SK-N-SH treated with all-trans-retinoic acid at 6 μM for 48 hours (cell line): ENCODE data around the gene PSD2.

Experiments used
- ATAC-seq: fragments of 200-7000 bp; cut with Tn5 transposase; 3 replicates; pipeline ENCODE4 v1.9.1; 2020; ENCODE audit warnings: mild to moderate bottlenecking, moderate library complexity
- ARNTL ChIP-seq: fragments of 450-650 bp; formaldehyde crosslinking; IDR thresholded peaks from 2 replicates; pipeline ENCODE4 v1.5.0; 2020; ENCODE audit warnings: low read depth, mild to moderate bottlenecking, moderate library complexity, borderline replicate concordance
- CSDC2 ChIP-seq: fragments of 250-450 bp; sonication (Bioruptor Pico); IDR thresholded peaks from 2 replicates; pipeline ENCODE4 v1.5.0; 2020; ENCODE audit warnings: mild to moderate bottlenecking, moderate library complexity
- ESRRG ChIP-seq: fragments of 250-450 bp; sonication (Bioruptor Pico); IDR thresholded peaks from 2 replicates; pipeline ENCODE4 v1.6.1; 2021; ENCODE audit warnings: mild to moderate bottlenecking
- GLIS3 ChIP-seq: fragments of 250-450 bp; sonication (Bioruptor Pico); IDR thresholded peaks from 2 replicates; pipeline ENCODE4 v1.5.0; 2020; ENCODE audit warnings: mild to moderate bottlenecking, moderate library complexity
- ISL1 ChIP-seq: fragments of 250-450 bp; sonication (Bioruptor Pico); IDR thresholded peaks from 2 replicates; pipeline ENCODE4 v2.1.2; 2022; ENCODE audit warnings: mild to moderate bottlenecking, moderate library complexity
- PPARA ChIP-seq: fragments of 250-450 bp; sonication (Bioruptor Pico); IDR thresholded peaks from 2 replicates; pipeline ENCODE4 v1.5.0; 2020; ENCODE audit warnings: mild to moderate bottlenecking, borderline replicate concordance
- RARB ChIP-seq: fragments of 250-450 bp; sonication (Bioruptor Pico); IDR thresholded peaks from 2 replicates; pipeline ENCODE4 v1.8.0; 2021; ENCODE audit warnings: mild to moderate bottlenecking, moderate library complexity
- SNAI2 ChIP-seq: fragments of 250-450 bp; sonication (Bioruptor Pico); IDR thresholded peaks from 2 replicates; pipeline ENCODE4 v1.5.0; 2020; ENCODE audit warnings: mild to moderate bottlenecking, moderate library complexity
- TCF4 ChIP-seq: fragments of 250-450 bp; sonication (Bioruptor Pico); IDR thresholded peaks from 2 replicates; pipeline ENCODE4 v1.8.0; 2021; ENCODE audit warnings: mild to moderate bottlenecking, moderate library complexity, borderline replicate concordance
- TOX ChIP-seq: fragments of 250-450 bp; sonication (Bioruptor Pico); IDR thresholded peaks from 2 replicates; pipeline ENCODE4 v1.8.0; 2021; ENCODE audit warnings: mild to moderate bottlenecking, moderate library complexity, borderline replicate concordance
- ZFP3 ChIP-seq: fragments of 250-450 bp; sonication (Bioruptor Pico); IDR thresholded peaks from 2 replicates; pipeline ENCODE4 v1.5.0; 2020; ENCODE audit warnings: mild to moderate bottlenecking, moderate library complexity
- ZFP30 ChIP-seq: fragments of 450-650 bp; formaldehyde crosslinking; IDR thresholded peaks from 2 replicates; pipeline ENCODE4 v1.5.0; 2022; ENCODE audit warnings: mild to moderate bottlenecking, moderate library complexity
- ZNF565 ChIP-seq: fragments of 450-650 bp; formaldehyde crosslinking; conservative IDR thresholded peaks from 2 replicates; pipeline ENCODE4 v1.5.0; 2020; ENCODE audit warnings: low read depth, mild to moderate bottlenecking, moderate library complexity
- ZNF70 ChIP-seq: fragments of 450-650 bp; formaldehyde crosslinking; IDR thresholded peaks from 2 replicates; pipeline ENCODE4 v1.5.0; 2020; ENCODE audit warnings: mild to moderate bottlenecking, moderate library complexity
- ZNF8 ChIP-seq: fragments of 450-650 bp; formaldehyde crosslinking; IDR thresholded peaks from 2 replicates; pipeline ENCODE4 v1.5.0; 2020; ENCODE audit warnings: mild to moderate bottlenecking, moderate library complexity
- TF ChIP-seq, protein P1 (sequence below): fragments of 250-450 bp; sonication (Bioruptor Pico); IDR thresholded peaks from 2 replicates; pipeline ENCODE4 v1.5.0; 2020; ENCODE audit warnings: mild to moderate bottlenecking, moderate library complexity
- TF ChIP-seq, protein P2 (sequence below): fragments of 250-450 bp; sonication (Bioruptor Pico); IDR thresholded peaks from 2 replicates; pipeline ENCODE4 v1.5.1; 2020; ENCODE audit warnings: low read depth, mild to moderate bottlenecking, moderate library complexity
- TF ChIP-seq, protein P3 (sequence below): fragments of 250-450 bp; sonication (Bioruptor Pico); IDR thresholded peaks from 2 replicates; pipeline ENCODE4 v1.5.1; 2021; ENCODE audit warnings: mild to moderate bottlenecking, moderate library complexity
- TF ChIP-seq, protein P4 (sequence below): fragments of 250-450 bp; sonication (Bioruptor Pico); IDR thresholded peaks from 2 replicates; pipeline ENCODE4 v1.8.0; 2021; ENCODE audit warnings: low read depth, mild to moderate bottlenecking, moderate library complexity, borderline replicate concordance

The PSD2 gene

DNA sequence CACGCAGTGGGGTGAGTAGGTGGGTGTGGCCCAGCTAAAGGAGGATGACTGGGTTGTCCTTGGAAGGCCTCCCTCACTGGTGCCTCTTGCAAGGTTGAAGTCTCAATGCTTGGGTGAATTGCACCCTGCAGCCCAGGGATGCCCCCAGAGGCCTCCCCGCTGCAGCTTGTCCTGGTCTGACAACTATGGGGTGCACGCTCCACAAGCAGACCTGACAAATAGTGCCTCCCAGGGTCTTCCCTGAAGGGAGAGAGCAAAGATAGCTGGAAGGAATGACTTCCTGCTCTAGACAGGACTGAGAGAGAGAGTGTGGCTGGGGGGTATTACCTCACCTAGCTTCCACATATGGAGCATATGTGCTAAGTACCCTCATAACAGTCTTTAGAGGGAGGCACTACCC is 1.7 kb downstream of the PSD2 start (continued):
- TF ChIP-seq, protein P1, sequence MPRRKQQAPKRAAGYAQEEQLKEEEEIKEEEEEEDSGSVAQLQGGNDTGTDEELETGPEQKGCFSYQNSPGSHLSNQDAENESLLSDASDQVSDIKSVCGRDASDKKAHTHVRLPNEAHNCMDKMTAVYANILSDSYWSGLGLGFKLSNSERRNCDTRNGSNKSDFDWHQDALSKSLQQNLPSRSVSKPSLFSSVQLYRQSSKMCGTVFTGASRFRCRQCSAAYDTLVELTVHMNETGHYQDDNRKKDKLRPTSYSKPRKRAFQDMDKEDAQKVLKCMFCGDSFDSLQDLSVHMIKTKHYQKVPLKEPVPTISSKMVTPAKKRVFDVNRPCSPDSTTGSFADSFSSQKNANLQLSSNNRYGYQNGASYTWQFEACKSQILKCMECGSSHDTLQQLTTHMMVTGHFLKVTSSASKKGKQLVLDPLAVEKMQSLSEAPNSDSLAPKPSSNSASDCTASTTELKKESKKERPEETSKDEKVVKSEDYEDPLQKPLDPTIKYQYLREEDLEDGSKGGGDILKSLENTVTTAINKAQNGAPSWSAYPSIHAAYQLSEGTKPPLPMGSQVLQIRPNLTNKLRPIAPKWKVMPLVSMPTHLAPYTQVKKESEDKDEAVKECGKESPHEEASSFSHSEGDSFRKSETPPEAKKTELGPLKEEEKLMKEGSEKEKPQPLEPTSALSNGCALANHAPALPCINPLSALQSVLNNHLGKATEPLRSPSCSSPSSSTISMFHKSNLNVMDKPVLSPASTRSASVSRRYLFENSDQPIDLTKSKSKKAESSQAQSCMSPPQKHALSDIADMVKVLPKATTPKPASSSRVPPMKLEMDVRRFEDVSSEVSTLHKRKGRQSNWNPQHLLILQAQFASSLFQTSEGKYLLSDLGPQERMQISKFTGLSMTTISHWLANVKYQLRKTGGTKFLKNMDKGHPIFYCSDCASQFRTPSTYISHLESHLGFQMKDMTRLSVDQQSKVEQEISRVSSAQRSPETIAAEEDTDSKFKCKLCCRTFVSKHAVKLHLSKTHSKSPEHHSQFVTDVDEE (CRISPR knock-in tag) = no peak
- no peak for TF ChIP-seq PPARA (CRISPR knock-in tag)
- no peak for TF ChIP-seq ZNF8 (CRISPR knock-in tag)
- TF ChIP-seq, all 23 proteins: peak for 0

DNA sequence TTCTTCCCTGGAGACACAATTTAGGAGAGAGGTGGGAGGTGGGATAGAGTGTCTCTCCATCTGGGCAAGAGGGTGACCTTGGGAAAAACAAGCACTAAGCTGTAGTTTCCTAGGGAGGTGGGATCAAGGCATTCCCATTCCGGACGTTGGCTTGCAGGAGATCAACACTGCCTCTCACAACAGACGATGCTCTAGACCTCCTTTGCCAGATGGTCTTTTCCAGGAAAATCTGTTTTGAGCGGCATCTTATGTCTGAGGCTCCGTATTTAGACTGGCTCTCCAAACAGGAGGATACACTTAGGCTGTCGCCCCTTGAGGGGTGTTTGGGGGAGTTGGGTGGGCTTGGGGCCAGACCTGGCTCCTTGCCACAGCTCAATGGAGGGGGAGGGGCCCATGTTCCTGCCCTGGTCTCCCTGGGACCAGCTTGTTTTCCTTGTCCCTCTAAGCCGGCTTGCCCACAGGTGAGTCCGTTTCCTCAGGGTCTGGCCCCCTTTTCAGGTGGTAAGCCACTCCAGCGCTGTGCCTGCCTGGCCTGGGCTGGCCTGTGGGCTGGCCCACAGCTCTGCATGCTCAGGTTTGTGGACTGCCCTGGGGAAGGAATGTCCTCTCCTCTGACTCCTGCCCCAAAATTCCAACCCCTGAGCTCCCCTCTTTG is 2.4 kb downstream of the PSD2 start:
- no peak for TF ChIP-seq GLIS3 (CRISPR knock-in tag)
- TF ChIP-seq RARB = no peak
- TF ChIP-seq ZFP30 (CRISPR knock-in tag) = no peak
- TF ChIP-seq ZFP3 (CRISPR knock-in tag) = no peak
- TF ChIP-seq, protein P2, sequence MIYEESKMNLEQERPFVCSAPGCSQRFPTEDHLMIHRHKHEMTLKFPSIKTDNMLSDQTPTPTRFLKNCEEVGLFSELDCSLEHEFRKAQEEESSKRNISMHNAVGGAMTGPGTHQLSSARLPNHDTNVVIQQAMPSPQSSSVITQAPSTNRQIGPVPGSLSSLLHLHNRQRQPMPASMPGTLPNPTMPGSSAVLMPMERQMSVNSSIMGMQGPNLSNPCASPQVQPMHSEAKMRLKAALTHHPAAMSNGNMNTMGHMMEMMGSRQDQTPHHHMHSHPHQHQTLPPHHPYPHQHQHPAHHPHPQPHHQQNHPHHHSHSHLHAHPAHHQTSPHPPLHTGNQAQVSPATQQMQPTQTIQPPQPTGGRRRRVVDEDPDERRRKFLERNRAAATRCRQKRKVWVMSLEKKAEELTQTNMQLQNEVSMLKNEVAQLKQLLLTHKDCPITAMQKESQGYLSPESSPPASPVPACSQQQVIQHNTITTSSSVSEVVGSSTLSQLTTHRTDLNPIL = no peak
- TF ChIP-seq, protein P3, sequence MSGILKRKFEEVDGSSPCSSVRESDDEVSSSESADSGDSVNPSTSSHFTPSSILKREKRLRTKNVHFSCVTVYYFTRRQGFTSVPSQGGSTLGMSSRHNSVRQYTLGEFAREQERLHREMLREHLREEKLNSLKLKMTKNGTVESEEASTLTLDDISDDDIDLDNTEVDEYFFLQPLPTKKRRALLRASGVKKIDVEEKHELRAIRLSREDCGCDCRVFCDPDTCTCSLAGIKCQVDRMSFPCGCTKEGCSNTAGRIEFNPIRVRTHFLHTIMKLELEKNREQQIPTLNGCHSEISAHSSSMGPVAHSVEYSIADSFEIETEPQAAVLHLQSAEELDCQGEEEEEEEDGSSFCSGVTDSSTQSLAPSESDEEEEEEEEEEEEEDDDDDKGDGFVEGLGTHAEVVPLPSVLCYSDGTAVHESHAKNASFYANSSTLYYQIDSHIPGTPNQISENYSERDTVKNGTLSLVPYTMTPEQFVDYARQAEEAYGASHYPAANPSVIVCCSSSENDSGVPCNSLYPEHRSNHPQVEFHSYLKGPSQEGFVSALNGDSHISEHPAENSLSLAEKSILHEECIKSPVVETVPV = no peak
- no peak for TF ChIP-seq ISL1 (CRISPR knock-in tag)
- no peak for TF ChIP-seq TOX (CRISPR knock-in tag)
- TF ChIP-seq, protein P4, sequence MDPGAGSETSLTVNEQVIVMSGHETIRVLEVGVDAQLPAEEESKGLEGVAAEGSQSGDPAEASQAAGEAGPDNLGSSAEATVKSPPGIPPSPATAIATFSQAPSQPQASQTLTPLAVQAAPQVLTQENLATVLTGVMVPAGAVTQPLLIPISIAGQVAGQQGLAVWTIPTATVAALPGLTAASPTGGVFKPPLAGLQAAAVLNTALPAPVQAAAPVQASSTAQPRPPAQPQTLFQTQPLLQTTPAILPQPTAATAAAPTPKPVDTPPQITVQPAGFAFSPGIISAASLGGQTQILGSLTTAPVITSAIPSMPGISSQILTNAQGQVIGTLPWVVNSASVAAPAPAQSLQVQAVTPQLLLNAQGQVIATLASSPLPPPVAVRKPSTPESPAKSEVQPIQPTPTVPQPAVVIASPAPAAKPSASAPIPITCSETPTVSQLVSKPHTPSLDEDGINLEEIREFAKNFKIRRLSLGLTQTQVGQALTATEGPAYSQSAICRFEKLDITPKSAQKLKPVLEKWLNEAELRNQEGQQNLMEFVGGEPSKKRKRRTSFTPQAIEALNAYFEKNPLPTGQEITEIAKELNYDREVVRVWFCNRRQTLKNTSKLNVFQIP (CRISPR knock-in tag) = no peak
- no peak for TF ChIP-seq ZNF8 (CRISPR knock-in tag)
- TF ChIP-seq CSDC2 (CRISPR knock-in tag) = no peak
- TF ChIP-seq, protein P1 (CRISPR knock-in tag) = no peak
- TF ChIP-seq SNAI2 (CRISPR knock-in tag) = no peak
- ATAC-seq = no peak

DNA sequence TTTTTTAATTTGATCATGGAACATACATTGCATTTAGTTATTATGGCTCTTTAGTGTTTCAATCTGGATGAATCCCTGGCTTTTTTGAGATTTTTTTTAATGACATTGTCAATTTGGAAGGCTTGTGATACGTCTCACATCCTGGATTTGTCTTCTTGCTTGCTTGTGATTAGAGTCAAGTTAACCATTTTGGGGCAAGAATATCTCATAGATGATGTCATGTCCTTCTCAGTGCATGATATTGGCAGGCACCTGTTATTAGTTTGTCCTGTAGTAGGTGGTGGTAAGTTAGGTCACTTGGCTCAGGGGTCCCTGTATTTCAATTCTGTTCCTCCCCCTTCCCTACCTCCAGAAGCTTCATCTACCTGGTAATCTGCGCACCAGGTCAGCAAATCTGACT is 3.3 kb downstream of the PSD2 start:
- TF ChIP-seq ZFP3 (CRISPR knock-in tag) (no peak), ARNTL (CRISPR knock-in tag) (no peak), TCF4 (no peak), ISL1 (CRISPR knock-in tag) (no peak), ZFP30 (CRISPR knock-in tag) (no peak), ZNF70 (CRISPR knock-in tag) (no peak), ZNF8 (CRISPR knock-in tag) (no peak)
- ATAC-seq = no peak

DNA sequence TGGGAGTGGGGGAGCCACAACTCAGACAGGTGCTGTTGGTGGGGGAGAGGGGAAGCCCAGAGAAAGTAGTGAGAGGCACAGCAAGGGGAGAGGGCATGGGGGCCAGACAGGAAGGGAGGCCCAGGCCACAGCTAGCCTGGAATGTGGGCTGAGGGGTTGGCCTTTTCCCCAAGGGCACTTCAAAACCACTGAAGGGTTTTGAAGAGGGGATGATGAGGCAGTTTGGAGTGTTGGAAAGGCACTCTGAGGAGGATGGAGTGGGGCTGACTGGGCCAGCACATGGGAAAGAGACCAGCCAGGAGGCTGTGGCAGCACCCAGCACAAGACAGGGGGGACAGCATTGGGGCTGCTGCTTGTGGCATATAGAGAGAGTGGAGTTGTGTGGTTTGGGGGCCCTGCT is 3.8 kb downstream of the PSD2 start:
- TF ChIP-seq TCF4 (no peak), ZNF70 (CRISPR knock-in tag) (no peak), PPARA (CRISPR knock-in tag) (no peak), ZNF565 (no peak), ZFP30 (CRISPR knock-in tag) (no peak), ZFP3 (CRISPR knock-in tag) (no peak), ESRRG (CRISPR knock-in tag) (no peak), ARNTL (CRISPR knock-in tag) (no peak)
- TF ChIP-seq, protein P1 (CRISPR knock-in tag) = no peak
- no peak for ATAC-seq
